Thyroid gland (tissue), 4 donors: ENCODE data around the gene DDX24. TPM values are rescaled to one million over a fixed set of nuclear protein-coding genes. Genes with fewer than 3 reads are reported as not detected.

Source experiments
- DNase-seq, 2 donors: peaks; one replicate each; pipeline ENCODE4 v3.0.0-alpha.2; 2019
- H3K27ac ChIP-seq, 3 donors: fragments of 200-600 bp; sonication (generic); 1 replicate in 2 of 3; 2 replicates in 1 of 3; pipeline ENCODE4 v1.5.1; 2016 to 2019; ENCODE audit warnings: mild to moderate bottlenecking in 1 of 3, moderate library complexity in 1 of 3
- H3K27me3 ChIP-seq: fragments of 200-600 bp; sonication (generic); one replicate; pipeline ENCODE4 v1.5.1; 2019
- H3K36me3 ChIP-seq, 2 donors: fragments of 200-600 bp; sonication (generic); one replicate each; pipeline ENCODE4 v1.5.1; 2016 to 2019
- H3K4me1 ChIP-seq, 2 donors: fragments of 200-600 bp; sonication (generic); one replicate each; pipeline ENCODE4 v1.5.1; 2017 to 2019
- H3K4me3 ChIP-seq, 3 donors: fragments of 200-600 bp; sonication (generic); replicated peaks in 1 of 3; 1 replicate in 2 of 3; 2 replicates in 1 of 3; pipeline ENCODE4 v1.5.1; 2016; ENCODE audit warnings: mild to moderate bottlenecking in 1 of 3
- H3K9me3 ChIP-seq: fragments of 200-600 bp; sonication (generic); one replicate; pipeline ENCODE4 v1.5.1; 2017
- CTCF ChIP-seq, 6 experiments: fragments of 200-600 bp in 3 of 6; fragments of 450-650 bp in 3 of 6; sonication (generic) in 3 of 6; IDR thresholded peaks; one replicate each; pipeline ENCODE4 v1.5.1; 2016 to 2019; ENCODE audit warnings: antibody characterized with exemption in 6 of 6, mild to moderate bottlenecking in 2 of 6, inconsistent platforms in 1 of 6, moderate library complexity in 1 of 6
- POLR2A ChIP-seq, 2 donors: fragments of 450-650 bp; IDR thresholded peaks; one replicate each; pipeline ENCODE4 v1.6.1; 2017; ENCODE audit warnings: antibody characterized with exemption in 2 of 2, mild to moderate bottlenecking in 2 of 2, moderate library complexity in 1 of 2
- WGBS, 2 donors: methylation state at CpG; one replicate each; pipeline ENCODE4 v1.1.5; 2017; 5-methylcytosine and 5-hydroxymethylcytosine counted together
- intact Hi-C: fragments of 100-400 bp; cut with DNase I; formaldehyde crosslinking; loops from one replicate; pipeline ENCODE4 v1.15.1; 2023
- total RNA-seq, 4 donors: library from RNA; depleted of rRNA; stranded (reverse); fragments of >200 nt; gene quantifications; one replicate each; pipeline ENCODE4 v1.2.3, GENCODE V29; 2016

Gene DDX24
- total RNA-seq, 4 donors from 2014 or later = 139 to 209 (median 193) TPM

- TF ChIP-seq CTCF (IDR thresholded peaks at IDR 0.05) = no peak
- TF ChIP-seq POLR2A (IDR thresholded peaks at IDR 0.05) = no peak
- Histone ChIP-seq H3K36me3 (no peaks in the 10 kb centered on the region), H3K9me3 (no peaks in the 10 kb centered on the region), H3K27me3 (no peaks in the 10 kb centered on the region), H3K4me1 (peaks cover 0 to 18% of the 10 kb centered on the region in 2 donors), H3K4me3 (no peak overlapping the region), H3K27ac (peak overlapping the region; percentile 37 to 70 (median 49))
- DNase-seq = no peak
- intact Hi-C loops = no loop called here
- 54 to 74% methylated on average over 5 of the region's 5 CpGs for WGBS, 2 donors
Measured at GRCh38 chr14:94114589-94115057, 33.6 kb upstream of the DDX24 start.

GRCh38 chr14:94113908-94114588 lies 33.0 kb upstream of the DDX24 start:
- DNase-seq = no peak
- H3K9me3 ChIP-seq = no peaks in the 10 kb centered on the region
- H3K27ac ChIP-seq = peak overlapping the region; percentile 37 to 70 (median 49)
- intact Hi-C loops = no loop called here
- no peak overlapping the region for H3K4me3 ChIP-seq
- no peaks in the 10 kb centered on the region for H3K36me3 ChIP-seq
- H3K4me1 ChIP-seq = peaks cover 0 to 19% of the 10 kb centered on the region in 2 donors
- no peaks in the 10 kb centered on the region for H3K27me3 ChIP-seq
- 69 to 74% methylated on average over 5 of the region's 5 CpGs for WGBS, 2 donors
- TF ChIP-seq CTCF (IDR thresholded peaks at IDR 0.05) (no peak), POLR2A (IDR thresholded peaks at IDR 0.05) (no peak)

GRCh38 chr14:94113490-94113889 lies 32.5 kb upstream of the DDX24 start:
- Histone ChIP-seq H3K9me3 (no peaks in the 10 kb centered on the region), H3K4me3 (no peak overlapping the region), H3K4me1 (peaks cover 0 to 19% of the 10 kb centered on the region in 2 donors), H3K27me3 (no peaks in the 10 kb centered on the region), H3K36me3 (no peaks in the 10 kb centered on the region), H3K27ac (peak overlapping the region in 2 of 3 donors; percentile 41 to 70)
- WGBS, 2 donors = 50 to 55% methylated on average over 6 of the region's 6 CpGs
- TF ChIP-seq POLR2A (IDR thresholded peaks at IDR 0.05) = no peak
- no peak for TF ChIP-seq CTCF (IDR thresholded peaks at IDR 0.05)
- peak in 1 of 2 donors; percentile 29 for DNase-seq
- intact Hi-C loops = no loop called here

GRCh38 chr14:94113073-94113472 lies 32.1 kb upstream of the DDX24 start:
- Histone ChIP-seq H3K4me3 (no peak overlapping the region), H3K27ac (peak overlapping the region in 1 of 3 donors; percentile 70), H3K4me1 (peaks cover 0 to 19% of the 10 kb centered on the region in 2 donors), H3K27me3 (no peaks in the 10 kb centered on the region), H3K9me3 (no peaks in the 10 kb centered on the region), H3K36me3 (no peaks in the 10 kb centered on the region)
- DNase-seq = no peak
- intact Hi-C loops = no loop called here
- no peak for TF ChIP-seq POLR2A (IDR thresholded peaks at IDR 0.05)
- no peak for TF ChIP-seq CTCF (IDR thresholded peaks at IDR 0.05)
- 76 to 83% methylated on average over 7 of the region's 7 CpGs for WGBS, 2 donors

GRCh38 chr14:94112513-94113063 lies 31.6 kb upstream of the DDX24 start:
- Histone ChIP-seq H3K36me3 (no peaks in the 10 kb centered on the region), H3K27me3 (no peaks in the 10 kb centered on the region), H3K9me3 (no peaks in the 10 kb centered on the region), H3K27ac (peak overlapping the region in 1 of 3 donors; percentile 77), H3K4me3 (no peak overlapping the region), H3K4me1 (peaks cover 0 to 19% of the 10 kb centered on the region in 2 donors)
- TF ChIP-seq POLR2A (IDR thresholded peaks at IDR 0.05) (no peak), CTCF (IDR thresholded peaks at IDR 0.05) (no peak)
- DNase-seq = no peak
- WGBS, 2 donors = 88 to 90% methylated on average over 6 of the region's 6 CpGs
- intact Hi-C loops = no loop called here
